NCI-H446 treated with DMSO at 0.1 percent for 48 hours (cell line): ENCODE measurements around the gene CREG1.
"Not testable (repeated sequence)": the region's sequence is repeated elsewhere in the genome, so short reads cannot be mapped to it uniquely, and the experiment has no call there.

ENCODE experiments used
- DNase-seq: peaks from one replicate; lab custom pipeline; 2025; lab: John Stamatoyannopoulos, UW

CREG1 gene

DNA sequence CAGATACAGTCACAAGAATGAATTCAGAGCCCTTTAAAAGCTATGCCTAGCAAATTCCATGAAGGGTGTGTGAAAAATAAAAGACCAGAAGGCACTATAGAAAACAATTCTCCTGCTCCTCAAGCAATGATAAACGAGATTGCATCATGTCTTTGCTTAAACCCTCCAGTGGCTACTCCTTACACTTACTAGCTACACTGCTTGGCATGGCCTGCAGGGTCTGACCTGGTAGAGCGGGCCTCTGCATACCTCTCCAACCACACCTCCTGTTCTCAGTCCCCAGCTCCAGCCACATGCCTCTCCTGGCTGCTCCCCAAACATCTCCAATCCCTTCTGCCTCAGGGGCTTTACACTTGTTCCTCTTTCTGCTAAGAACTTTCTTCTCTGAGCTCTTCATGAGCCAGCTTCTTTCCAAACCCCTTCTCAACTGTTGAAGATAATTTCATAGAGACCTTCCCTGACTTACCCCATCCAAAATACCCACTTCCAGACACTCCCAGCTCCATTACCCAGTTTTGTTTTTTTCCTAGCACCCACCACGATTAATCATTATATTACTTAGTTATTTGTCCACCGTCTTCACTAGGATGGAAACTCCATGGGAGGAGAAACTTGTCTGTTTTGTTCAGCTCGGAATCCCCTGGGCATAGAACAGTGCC, 11.2 kb upstream of the CREG1 start:
- DNase-seq, result no peak

DNA sequence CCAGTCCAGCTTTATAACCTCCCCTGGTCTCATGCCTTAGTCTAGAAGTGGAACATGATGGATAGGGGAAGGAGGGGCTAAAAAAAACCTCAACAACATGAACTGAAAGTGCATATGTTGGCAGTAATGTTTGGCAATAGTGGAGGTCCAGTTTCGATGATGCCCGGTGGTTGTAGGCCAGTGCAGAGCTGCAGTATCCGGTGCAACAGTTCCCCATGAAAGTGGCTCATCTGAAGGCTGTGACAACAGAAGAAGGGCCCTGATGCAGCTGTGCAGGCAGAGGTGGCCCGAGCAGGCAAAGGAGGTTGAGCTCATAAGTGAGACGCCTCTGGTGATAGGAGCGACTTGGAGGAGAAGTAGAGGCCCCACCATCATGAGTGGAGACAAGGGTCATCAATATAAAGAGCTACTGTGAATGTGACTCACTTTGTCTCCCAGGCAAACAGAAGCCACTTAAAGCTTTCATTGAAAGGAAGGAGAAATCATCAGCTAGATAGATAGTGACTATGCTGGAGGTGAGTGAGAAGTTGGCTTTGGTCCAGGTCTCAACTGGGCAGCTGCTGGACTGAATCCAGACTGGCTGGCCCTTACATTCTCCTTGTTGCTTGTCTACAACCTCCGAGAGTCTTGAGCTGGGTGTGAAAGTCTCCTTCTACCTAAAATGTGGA, 10.2 kb upstream of the CREG1 start:
- no peak for DNase-seq

DNA sequence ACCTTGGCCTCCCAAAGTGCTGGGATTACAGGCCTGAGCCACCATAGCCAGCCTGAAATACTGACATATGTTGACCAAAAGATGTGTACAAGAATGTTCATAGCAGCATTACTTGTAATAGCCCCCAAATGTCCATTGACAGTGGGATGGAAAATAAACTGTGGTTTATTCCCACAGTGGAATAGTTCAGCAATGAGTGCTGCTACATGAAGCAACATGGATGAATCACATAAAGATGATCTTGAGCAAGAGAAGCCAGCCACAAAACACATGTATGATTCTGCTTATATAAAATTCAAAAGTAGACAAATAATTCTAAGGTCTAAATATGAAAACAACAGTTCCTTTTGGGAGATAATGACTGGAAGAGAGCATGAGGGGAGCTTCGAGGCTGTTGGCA, 9.1 kb upstream of the CREG1 start:
- no peak for DNase-seq

DNA sequence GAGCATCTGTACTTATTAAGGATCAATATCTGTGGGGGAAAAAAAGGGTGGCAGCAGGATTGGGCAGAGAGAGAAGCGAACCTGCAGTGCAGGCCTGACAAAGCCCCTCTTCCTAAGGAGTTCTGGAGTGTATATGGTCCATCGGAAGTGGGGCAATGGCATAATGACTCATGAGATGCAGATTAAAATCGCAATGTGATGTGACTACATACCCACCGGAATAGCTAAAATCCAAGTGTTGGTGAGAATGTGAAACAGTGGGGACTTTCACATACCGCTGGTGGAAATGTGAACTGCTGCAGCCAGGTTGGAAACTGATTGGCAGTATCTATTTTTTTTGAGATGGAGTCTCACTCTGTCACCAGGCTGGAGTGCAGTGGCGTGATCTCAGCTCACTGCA, 8.2 kb upstream of the CREG1 start:
- DNase-seq, result no peak

DNA sequence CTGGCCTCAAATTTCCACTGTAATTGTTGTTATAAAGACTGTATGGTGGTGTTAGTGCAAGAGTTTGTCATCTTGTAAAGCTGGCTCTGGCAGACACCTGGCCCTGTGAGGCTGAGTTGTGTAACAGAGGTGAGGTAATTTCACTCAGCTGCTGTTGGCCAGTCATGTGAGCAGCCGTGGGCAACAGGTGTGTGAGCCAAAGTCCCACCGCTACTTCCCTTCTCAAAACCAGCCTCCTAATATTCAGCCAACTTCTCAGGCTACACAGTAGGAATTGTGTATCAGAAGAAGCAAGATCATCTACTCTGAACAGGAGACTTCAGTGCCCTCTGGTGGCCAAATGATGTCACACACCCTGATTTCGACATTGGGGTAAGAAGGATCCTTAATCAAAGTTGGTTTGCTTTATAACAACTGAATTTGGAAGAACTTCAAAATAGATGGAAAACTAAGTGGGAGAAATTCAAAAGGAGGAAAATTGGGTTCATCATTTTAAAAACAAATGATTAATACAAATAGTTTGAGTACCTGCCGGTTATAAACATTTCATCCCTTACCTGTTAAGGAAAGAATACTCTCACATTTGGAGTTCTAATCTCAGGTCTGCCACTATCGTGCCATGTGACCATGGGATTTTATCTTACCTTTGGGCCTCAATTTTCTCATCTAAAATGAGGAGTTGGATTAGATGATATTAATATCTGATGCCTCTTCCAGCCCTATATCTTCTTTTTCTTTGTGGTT, 2.6 kb upstream of the CREG1 start:
- DNase-seq, result peak; percentile 32

DNA sequence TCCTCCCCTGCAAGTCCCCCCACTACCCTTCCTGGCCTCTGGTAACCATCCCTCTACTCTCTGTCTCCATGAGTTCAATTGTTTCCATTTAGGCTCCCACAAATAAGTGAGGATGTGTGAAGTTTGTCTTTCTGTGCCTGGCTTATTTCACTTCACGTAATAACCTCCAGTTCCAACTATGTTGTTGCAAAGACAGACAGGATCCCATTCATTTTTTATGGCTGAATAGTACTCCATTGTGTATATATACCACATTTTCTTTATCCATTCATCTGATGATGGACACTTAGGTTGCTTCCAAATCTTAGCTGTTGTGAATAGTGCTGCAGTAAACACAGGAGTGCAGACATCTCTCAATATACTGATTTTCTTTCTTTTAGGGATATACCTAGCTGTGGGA, 1.5 kb upstream of the CREG1 start:
- not testable (repeated sequence) for DNase-seq

DNA sequence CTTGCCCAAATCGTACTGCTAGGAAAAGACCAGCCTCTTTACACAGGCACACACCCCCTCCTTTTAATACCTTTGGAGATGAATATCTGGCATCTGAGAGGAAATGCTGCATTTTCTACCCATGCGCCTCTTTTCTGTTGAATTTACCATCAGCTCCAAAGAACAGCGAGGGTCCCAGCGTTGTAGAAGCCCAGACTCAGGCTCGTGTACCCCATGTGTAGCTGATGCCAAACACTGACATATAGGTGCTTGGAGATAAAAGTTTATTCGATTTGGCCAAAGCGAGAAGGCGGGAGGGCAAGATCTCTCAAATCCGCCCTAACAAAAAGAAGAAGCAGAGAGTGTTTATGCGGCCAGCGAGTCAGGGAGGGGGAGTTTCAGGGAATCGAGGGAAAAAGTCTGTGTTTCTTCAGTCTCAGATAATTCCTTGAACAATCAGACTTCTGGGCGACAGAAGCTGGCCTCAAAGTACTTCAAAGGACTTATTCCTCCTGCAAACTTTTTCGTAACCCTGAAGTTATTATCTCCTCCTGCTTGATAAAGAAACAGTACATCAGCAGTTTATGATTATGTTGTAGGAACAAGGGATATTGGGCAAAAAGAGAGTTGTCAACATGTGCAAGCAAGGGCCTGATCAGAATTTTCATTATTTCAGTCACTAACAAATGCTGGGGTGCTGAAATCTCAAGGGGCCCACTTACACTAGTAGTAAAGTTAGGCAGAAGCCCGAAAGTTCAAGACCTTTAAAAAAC, 642 bp upstream of the CREG1 start:
- no peak for DNase-seq

DNA sequence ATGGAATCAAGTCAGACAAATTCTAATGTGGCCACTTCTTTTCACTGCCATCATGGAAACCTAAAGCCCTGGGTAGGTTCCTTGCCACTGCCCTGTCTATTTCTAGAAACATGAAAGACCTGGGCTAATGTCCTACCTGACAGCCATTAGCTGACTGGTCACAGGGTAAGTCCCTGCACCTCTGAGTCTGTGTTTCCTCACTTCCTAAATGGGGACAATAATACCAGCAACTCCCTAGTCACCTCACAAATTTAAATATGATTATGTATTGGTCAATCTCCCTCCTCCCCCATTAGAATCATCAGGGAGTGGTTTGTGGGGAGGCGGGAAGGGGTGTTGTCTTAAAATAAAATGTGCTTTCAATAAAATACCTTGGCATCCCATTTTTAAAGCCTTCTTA, 2.2 kb downstream of the CREG1 start:
- DNase-seq, result no peak

DNA sequence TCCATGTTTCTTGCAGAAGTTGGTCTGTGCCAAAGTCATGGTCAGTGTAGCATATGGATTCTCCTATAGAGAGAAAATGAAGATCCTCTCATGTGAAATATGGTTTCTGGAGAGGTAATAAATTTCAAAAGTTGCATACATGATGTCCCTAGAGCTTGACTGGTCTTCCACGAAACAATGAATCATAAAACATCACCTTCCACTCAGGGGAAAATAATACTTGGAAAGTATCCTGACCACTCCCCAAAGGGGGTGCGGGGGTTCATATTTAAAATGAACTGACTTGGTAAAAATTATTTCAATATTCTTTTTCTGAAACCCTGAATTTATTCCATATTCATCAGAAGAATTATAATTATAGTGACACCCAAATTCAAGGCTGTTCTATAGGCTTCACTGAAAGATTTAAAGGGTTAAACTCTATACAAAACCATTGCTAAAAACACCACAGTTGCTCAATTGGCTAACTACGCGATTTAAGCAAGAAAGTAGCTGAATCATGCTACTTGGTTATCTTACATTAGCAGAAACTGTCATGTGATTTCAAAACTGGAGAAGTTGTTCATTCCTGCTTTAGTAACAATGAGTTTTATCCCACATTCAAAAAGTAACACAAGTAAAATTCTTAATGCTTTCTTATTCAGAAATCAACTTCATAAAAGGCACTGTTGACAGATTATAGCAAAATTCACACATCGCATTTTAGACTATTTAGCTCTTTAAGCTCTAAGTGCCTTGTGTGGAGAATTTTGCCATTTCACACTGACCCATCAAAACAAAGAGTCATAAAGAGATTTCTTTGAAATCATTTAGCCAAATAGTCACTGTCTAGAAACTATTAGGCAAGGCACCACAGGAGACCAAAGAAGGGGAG, 5.3 kb downstream of the CREG1 start:
- no peak for DNase-seq

DNA sequence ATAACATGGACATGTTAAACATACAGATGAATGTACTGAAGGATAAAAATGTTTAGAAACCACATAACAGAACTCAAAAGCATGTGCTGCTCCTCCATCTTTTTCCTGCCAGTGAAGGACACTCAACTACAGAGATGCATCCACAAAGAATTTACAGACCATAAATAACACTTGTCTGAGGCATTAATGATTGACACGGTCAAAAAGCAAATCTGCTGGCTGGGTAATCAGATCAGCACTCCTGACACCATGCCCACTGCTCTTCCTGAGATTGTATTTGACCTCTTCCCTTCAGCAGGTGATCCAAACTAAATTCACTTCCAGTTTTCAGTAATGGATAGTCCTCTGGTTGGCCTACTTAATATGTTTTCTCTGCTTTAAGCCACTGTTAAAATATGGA, 6.6 kb downstream of the CREG1 start:
- DNase-seq, result no peak

DNA sequence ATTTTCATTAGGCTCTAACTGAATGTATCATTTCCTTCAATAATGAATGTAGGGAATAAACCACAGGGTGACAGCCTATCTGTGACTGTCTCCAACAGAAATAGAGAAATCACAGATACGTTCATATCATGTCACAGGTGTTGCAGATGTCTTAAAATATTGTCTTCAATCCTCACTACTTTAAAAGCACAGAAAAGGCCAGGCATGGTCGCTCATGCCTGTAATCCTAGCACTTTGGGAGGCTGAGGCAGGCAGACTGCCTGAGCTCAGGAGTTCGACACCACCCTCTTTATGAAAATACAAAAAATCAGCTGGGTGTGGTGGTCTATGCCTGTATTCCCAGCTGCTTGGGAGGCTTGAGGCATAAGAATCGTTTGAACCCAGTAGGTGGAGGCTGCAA, 8.2 kb downstream of the CREG1 start:
- no peak for DNase-seq

DNA sequence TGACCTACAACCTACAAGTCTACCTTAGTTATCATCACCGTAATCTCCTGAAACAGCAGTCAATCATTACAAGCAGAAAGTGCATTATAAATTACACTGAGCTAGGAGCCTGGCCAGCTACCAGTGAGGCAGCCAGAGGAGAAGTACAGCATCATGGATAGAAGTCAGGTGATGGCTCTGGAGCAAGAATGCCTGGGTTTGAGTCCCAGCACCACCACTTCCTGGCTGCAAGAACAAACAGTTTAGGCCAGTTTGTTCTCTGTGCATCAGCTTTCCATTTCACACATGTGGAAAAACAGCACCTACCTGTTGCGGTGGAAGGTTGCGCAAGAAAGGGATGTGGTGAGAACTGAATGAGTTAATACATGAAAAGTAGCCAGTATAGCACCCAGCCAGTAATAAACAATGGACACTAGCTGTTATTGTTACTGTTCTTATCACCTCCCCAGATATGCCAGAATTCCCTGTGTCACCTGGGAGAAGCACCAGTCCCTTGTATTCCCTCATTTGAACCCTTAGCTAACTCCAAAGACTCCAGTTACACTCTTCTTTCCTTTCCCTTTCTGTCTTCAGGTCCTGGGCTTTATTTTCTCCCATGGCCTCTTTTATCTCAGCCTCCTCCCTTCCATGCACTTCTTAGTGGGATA, 9.0 kb downstream of the CREG1 start:
- DNase-seq, result no peak

DNA sequence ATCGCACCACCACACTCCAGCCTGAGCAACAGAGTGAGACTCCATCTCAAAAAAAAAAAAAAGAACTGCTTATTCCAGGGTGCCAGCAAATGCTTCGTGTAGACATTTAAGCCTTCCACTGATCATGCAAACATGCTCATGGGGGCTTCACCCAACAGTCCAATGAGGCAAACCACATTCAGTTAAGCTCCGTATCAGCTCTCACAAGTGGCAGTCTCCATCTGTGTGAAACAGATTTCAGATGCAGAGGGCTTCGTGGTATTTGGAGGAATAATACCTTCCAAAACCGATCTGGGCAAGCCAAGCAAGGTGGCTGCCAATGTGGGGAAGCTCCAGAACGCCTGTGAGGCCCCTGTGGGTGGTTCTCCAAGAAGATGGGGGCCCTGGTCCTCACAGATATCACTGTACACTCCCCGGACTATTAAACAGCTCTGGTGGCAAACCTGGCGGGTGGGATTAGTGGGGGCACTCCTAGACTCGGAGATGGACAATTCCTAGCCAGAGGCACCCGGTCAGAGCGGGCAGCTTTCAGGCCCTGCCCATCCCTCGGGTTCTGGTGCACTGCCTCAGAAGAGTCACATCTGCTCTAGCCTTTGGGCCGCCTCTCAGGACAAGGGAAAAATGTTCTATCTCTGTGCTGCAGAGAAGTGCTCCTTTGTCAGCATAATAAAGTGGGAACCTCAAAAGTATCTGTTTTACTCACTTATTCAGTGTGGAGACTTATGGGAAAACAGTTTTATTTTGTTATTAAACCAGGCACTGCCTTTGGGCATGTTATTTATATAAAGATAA, 10.2 kb downstream of the CREG1 start:
- no peak for DNase-seq

DNA sequence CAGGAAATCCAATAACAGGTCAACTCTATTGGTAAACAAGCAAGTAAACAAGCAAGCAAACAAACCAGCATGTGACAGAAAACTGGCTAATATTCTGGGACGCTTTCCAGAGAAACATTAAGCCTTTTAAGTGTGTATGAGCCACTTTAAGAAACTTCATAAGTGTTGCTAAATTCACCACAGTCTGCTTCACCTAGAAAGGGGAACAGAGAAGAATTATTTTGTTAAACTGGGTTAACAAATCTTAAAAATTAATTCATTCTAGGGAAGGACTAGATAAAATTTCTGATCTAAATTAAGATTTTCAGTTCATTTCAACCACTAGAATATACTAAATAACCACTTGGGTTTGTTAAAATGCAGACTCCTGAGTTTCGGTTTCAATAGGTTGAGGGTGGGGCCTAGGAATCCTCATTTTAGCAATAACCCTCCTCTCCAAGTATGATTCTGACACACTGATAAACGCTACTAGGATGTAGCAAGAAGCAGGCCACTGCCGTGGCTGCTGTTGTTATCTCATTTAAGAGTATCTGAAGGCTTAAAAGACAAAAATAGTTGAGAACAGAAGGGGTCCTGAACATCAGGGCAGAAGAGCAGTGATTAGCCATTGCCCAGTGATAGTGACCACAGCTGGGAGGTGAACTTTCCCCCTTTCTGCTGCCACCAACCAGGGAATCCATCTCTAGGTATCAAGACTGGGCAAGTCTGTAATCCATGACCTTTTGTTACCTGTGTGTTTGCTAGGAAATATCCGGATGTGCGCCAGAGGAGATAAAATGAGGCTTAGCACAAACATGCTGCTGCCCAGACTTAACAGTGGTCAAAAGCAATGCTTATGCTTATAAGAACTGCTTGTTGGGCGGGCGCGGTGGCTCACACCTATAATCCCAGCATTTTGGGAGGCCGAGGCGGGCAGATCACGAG, 11.2 kb downstream of the CREG1 start:
- no peak for DNase-seq

DNA sequence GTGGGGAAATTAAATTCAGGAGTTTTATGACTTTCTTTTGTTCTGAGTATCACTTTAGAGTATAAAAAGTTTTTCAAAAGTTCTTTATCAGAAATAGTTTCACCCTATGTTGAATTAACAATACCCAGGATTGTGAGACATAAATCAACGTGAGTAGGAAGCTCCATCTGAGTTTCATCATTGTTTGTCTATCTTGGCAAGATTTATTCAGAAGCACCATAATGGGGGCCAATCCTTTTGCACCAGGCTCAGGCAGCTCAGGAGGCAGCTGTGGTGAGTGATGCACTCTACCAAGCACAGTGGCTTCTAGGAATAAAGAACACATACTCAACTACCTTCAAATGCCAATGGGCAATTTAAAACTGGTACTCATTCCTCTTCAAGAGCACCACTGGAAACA, 12.0 kb downstream of the CREG1 start:
- DNase-seq, result no peak

DNA sequence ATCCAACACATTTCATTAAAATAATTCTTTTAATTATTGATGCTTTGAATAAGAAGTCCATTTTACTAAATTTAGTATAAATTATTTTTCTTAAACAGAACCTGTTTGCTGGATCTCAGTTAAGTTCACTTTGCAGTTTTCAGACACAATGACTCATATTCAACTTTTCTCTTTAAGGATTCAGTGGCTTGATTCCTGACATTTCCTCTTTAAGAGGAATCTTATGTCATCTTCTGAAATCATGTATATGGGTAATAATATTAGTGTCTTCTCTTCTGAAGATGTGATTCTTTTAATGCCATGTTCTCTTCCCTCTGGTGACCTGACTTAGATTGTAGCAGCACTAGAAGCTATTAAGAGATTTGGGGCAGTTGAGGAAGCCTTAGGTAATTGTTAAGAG, 12.6 kb downstream of the CREG1 start:
- no peak for DNase-seq

DNA sequence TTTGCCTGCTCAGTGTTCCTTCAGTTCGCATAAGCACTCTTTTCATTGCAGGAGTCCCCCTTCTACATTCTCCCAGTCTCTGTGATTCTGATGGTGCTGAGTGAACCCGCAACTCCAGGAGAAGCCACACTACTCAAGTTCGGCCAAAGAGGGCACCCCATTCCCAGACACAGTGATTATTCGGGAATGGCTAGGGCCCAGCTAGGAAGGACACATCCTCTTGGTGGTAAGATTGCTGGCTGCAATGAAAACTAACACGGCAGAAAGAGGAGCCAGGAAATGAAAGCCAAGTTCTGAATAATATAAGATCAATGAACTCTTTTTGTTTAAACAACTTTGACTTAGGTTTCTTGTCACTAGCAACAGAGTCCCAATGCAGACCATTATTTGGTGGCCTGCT, 14.9 kb downstream of the CREG1 start:
- no peak for DNase-seq

DNA sequence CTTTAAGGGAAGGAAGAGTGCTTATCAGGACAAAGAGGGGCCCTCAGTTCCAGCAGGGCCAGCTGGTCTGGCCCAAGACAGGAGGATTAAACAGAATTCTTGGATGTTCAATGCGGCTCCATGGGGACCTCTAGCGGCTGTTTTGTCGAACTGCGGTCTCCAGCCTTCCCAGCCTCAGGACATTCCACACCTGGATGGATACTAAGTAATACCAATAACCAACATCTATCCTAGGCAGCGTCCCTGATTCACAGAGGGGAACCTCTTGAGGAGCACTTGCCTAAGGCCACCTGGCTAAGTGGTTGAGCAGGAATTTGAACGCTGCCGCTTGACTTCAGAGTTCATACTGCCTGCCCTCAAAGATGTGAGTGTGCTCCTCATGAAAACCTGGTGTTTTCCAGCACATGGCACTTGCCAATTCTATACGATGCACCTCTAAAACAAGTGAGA, 19.7 kb downstream of the CREG1 start:
- no peak for DNase-seq
